Loucy (cell line): ENCODE measurements around the gene GATA3.

ENCODE experiments used
- H2AFZ ChIP-seq: fragments of 200-600 bp; sonication (generic); 2 replicates; pipeline ENCODE4 v1.6.0; 2016; ENCODE audit warnings: antibody characterized with exemption, mild to moderate bottlenecking, low read length, moderate library complexity
- H3F3A ChIP-seq: fragments of 200-600 bp; 2 replicates; pipeline ENCODE4 v1.6.0; 2016; ENCODE audit warnings: antibody characterized with exemption, low read depth, mild to moderate bottlenecking
- H3K27me3 ChIP-seq: fragments of 200-600 bp; sonication (generic); 2 replicates; pipeline ENCODE4 v1.6.1; 2014; ENCODE audit warnings: low read length, mild to moderate bottlenecking; ENCODE audit not compliant: insufficient read depth, poor library complexity, severe bottlenecking
- H3K36me3 ChIP-seq: fragments of 200-600 bp; sonication (generic); 2 replicates; pipeline ENCODE4 v1.6.1; 2016; ENCODE audit warnings: low read length; ENCODE audit not compliant: insufficient read depth
- H3K4me1 ChIP-seq: fragments of 200-600 bp; sonication (generic); 2 replicates; pipeline ENCODE4 v1.5.1; 2014; ENCODE audit warnings: low read length, mild to moderate bottlenecking; ENCODE audit not compliant: insufficient read depth, poor library complexity, severe bottlenecking
- H3K4me2 ChIP-seq: fragments of 200-600 bp; sonication (generic); 2 replicates; pipeline ENCODE4 v1.6.0; 2014; ENCODE audit warnings: antibody characterized with exemption, low read length, low read depth, mild to moderate bottlenecking; ENCODE audit not compliant: poor library complexity, severe bottlenecking
- H3K4me3 ChIP-seq: fragments of 200-600 bp; sonication (generic); 2 replicates; pipeline ENCODE4 v1.5.1; 2014; ENCODE audit warnings: low read length, mild to moderate bottlenecking, mixed read lengths; ENCODE audit not compliant: poor library complexity, severe bottlenecking
- H3K79me2 ChIP-seq: fragments of 200-600 bp; sonication (generic); 2 replicates; pipeline ENCODE4 v1.6.1; 2014; ENCODE audit warnings: low read length; ENCODE audit not compliant: insufficient read depth
- H3K9ac ChIP-seq: fragments of 200-600 bp; sonication (generic); 2 replicates; pipeline ENCODE4 v1.6.0; 2014; ENCODE audit warnings: mild to moderate bottlenecking, low read depth, low read length, moderate library complexity; ENCODE audit not compliant: poor library complexity, severe bottlenecking
- H3K9me2 ChIP-seq: fragments of 200-600 bp; sonication (generic); replicated peaks from 2 replicates; pipeline ENCODE4 v1.6.1; 2016; ENCODE audit warnings: low read depth, low read length, mixed read lengths
- H3K9me3 ChIP-seq: fragments of 200-600 bp; sonication (generic); 2 replicates; pipeline ENCODE4 v1.6.1; 2014; ENCODE audit warnings: mild to moderate bottlenecking, antibody characterized with exemption, low read length, low read depth; ENCODE audit not compliant: insufficient read depth
- H4K20me1 ChIP-seq: fragments of 200-600 bp; sonication (generic); 2 replicates; pipeline ENCODE4 v1.6.0; 2014; ENCODE audit warnings: antibody characterized with exemption, low read length, mild to moderate bottlenecking; ENCODE audit not compliant: insufficient read depth, poor library complexity, severe bottlenecking
- CTCF ChIP-seq: fragments of 200-600 bp; sonication (generic); conservative IDR thresholded peaks from 2 replicates; pipeline ENCODE4 v1.5.1; 2014; ENCODE audit warnings: mild to moderate bottlenecking, antibody characterized with exemption, low read length
- EZH2phosphoT487 ChIP-seq: fragments of 200-600 bp; IDR thresholded peaks from 2 replicates; pipeline ENCODE4 v1.6.1; 2018; ENCODE audit warnings: antibody characterized with exemption, mild to moderate bottlenecking, moderate library complexity, borderline replicate concordance

Gene GATA3

DNA sequence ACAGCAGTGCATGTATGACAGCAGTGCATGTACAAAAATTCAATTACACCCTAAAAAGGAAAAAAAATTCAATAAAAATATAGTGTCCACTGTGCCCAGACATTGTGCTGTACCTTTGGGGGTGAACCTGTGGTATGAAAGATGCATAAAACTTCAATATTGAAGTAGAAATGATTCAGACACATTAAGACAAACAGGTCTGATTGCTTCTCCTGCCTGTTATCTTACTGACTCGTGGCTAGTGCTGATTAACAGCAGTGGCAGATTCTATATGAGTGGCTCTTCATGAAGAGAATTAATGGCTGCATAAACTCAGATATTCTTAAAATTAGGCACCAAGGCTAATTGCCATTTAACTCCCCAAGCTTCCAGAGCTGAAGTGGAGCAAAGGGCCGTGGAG lies 37.9 kb downstream of the GATA3 start:
- Histone ChIP-seq H3K4me3 (no peak overlapping the region), H3K9ac (no peak overlapping the region), H3K36me3 (no peaks in the 10 kb centered on the region), H3K4me2 (no peak overlapping the region), H3K9me3 (no peaks in the 10 kb centered on the region), H3K27me3 (no peaks in the 10 kb centered on the region), H3K9me2 (no peaks in the 10 kb centered on the region), H3K79me2 (peaks cover 3% of the 10 kb centered on the region; the same call in 1 of the 2 replicates), H3F3A (peaks cover 8% of the 10 kb centered on the region), H4K20me1 (no peaks in the 10 kb centered on the region), H3K4me1 (peaks cover 25% of the 10 kb centered on the region), H2AFZ (no peak overlapping the region)
- TF ChIP-seq CTCF (no peak), EZH2phosphoT487 (no peak)

DNA sequence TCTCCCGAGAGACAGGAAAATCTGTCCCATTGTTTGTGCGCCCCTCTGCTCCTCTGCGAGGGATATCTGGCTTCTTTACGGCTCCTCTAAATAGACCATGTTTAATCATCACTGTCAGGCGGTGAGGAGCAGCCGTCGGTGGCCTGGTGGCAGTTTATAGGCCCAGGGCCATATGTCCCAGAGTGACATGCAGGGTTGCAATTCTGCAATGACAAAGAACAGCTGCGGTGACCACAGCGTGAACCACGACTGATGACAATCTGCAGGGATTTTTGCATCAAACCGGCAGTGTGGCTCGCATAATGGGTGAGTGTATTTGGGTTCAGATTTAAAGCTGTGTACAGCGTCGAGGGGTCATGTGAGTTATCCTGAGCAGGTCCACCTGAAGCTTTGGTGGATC lies 41.5 kb downstream of the GATA3 start:
- no peak overlapping the region for H3K9ac ChIP-seq
- no peaks in the 10 kb centered on the region for H3K27me3 ChIP-seq
- TF ChIP-seq EZH2phosphoT487 (no peak), CTCF (no peak)
- no peak overlapping the region for H3K4me3 ChIP-seq
- H3K79me2 ChIP-seq, result no peaks in the 10 kb centered on the region
- no peak overlapping the region for H2AFZ ChIP-seq
- no peak overlapping the region for H3K4me2 ChIP-seq
- no peaks in the 10 kb centered on the region for H3K36me3 ChIP-seq
- no peaks in the 10 kb centered on the region for H3K9me3 ChIP-seq
- no peaks in the 10 kb centered on the region for H4K20me1 ChIP-seq
- H3F3A ChIP-seq, result no peaks in the 10 kb centered on the region
- H3K9me2 ChIP-seq, result no peaks in the 10 kb centered on the region
- no peaks in the 10 kb centered on the region for H3K4me1 ChIP-seq

DNA sequence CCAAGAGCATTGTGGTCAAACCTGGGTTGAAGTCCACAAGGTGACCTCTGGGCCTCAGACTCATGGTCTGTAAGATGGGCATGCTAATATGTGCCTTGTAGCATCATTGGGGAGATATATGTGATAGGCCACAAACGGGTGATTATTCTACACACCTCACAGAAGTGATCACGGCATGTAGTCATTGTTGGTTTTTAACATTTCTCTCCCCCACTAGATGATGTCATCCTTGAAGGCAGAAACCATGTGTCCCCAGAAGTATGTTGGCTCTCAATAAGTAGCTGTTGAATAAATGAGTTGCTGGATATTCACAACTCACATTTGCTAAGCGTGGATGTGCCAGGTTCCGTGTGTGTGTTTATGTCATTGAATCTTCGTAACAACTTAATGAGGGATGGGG lies 42.4 kb downstream of the GATA3 start:
- Histone ChIP-seq H3K9me2 (no peaks in the 10 kb centered on the region), H4K20me1 (no peaks in the 10 kb centered on the region), H3K79me2 (no peaks in the 10 kb centered on the region), H3F3A (no peaks in the 10 kb centered on the region), H3K9ac (no peak overlapping the region), H3K27me3 (no peaks in the 10 kb centered on the region), H3K9me3 (no peaks in the 10 kb centered on the region), H3K4me2 (no peak overlapping the region), H3K4me1 (no peaks in the 10 kb centered on the region), H2AFZ (no peak overlapping the region), H3K4me3 (no peak overlapping the region), H3K36me3 (no peaks in the 10 kb centered on the region)
- TF ChIP-seq CTCF (no peak), EZH2phosphoT487 (no peak)
